PC-3 (cell line): ENCODE results near the gene CETN2. TPM values are rescaled to one million over a fixed set of nuclear protein-coding genes. Genes with fewer than 3 reads are reported as not detected.

Experiments used
- ATAC-seq: fragments of 200-7000 bp; cut with Tn5 transposase; 2 replicates; pipeline ENCODE4 v1.9.1; 2020; ENCODE audit warnings: mild to moderate bottlenecking, moderate library complexity
- BruUV-seq: library from RNA; stranded (reverse); fragments of 400-500 nt; replicated peaks from 2 replicates; lab custom pipeline; 2021; lab: Mats Ljungman, UMichigan
- CTCF ChIA-PET: fragments of 300-600 bp; sonication (Branson Sonifier 250); formaldehyde crosslinking; loops from one replicate; lab custom pipeline; 2022; ENCODE audit warnings: antibody characterized with exemption; lab: Charles Lee
- POLR2A ChIA-PET: fragments of 300-600 bp; sonication (Branson Sonifier 250); formaldehyde crosslinking; loops from one replicate; lab custom pipeline; 2022; ENCODE audit warnings: antibody characterized with exemption; ENCODE audit not compliant: unreplicated experiment; lab: Charles Lee
- DNase-seq: peaks from one replicate; pipeline ENCODE4 v3.0.0-alpha.2; 2015
- H2AFZ ChIP-seq: fragments of 300-600 bp; sonication (generic); 2 replicates; pipeline ENCODE4 v1.6.0; 2016; ENCODE audit warnings: antibody characterized with exemption, low read length
- H3F3A ChIP-seq: fragments of 300-600 bp; sonication (generic); one replicate; pipeline ENCODE4 v1.6.0; 2017; ENCODE audit warnings: antibody characterized with exemption, low read length, control low read depth, mild to moderate bottlenecking; ENCODE audit not compliant: unreplicated experiment
- H3K27ac ChIP-seq: fragments of 300-600 bp; sonication (generic); 2 replicates; pipeline ENCODE4 v1.5.1; 2016; ENCODE audit warnings: mild to moderate bottlenecking, low read length
- H3K27me3 ChIP-seq: fragments of 300-600 bp; sonication (generic); 2 replicates; pipeline ENCODE4 v1.6.1; 2016; ENCODE audit warnings: low read length, mixed read lengths
- H3K36me3 ChIP-seq: fragments of 300-600 bp; sonication (generic); 2 replicates; pipeline ENCODE4 v1.6.1; 2016; ENCODE audit warnings: low read depth, mixed run types, low read length, mixed read lengths
- H3K4me1 ChIP-seq: fragments of 300-600 bp; sonication (generic); 2 replicates; pipeline ENCODE4 v1.5.1; 2016; ENCODE audit warnings: low read length; ENCODE audit not compliant: insufficient read depth
- H3K4me2 ChIP-seq: fragments of 300-600 bp; sonication (generic); 2 replicates; pipeline ENCODE4 v1.6.0; 2016; ENCODE audit warnings: low read length
- H3K4me3 ChIP-seq: fragments of 300-600 bp; sonication (generic); 2 replicates; pipeline ENCODE4 v1.5.1; 2016; ENCODE audit warnings: mild to moderate bottlenecking, low read length, mixed read lengths
- H3K79me2 ChIP-seq: fragments of 300-600 bp; sonication (generic); 2 replicates; pipeline ENCODE4 v1.6.1; 2017; ENCODE audit warnings: low read length, mixed read lengths
- H3K9ac ChIP-seq: fragments of 300-600 bp; sonication (generic); 2 replicates; pipeline ENCODE4 v1.6.0; 2016; ENCODE audit warnings: mild to moderate bottlenecking, low read length
- H3K9me2 ChIP-seq: fragments of 300-600 bp; sonication (generic); replicated peaks from 2 replicates; pipeline ENCODE4 v1.6.1; 2016; ENCODE audit warnings: mixed run types, low read length, mixed read lengths
- H3K9me3 ChIP-seq: fragments of 300-600 bp; sonication (generic); 2 replicates; pipeline ENCODE4 v1.6.1; 2016; ENCODE audit warnings: low read length, mixed read lengths
- H4K20me1 ChIP-seq: fragments of 300-600 bp; sonication (generic); 2 replicates; pipeline ENCODE4 v1.6.1; 2016; ENCODE audit warnings: low read length, mixed read lengths
- EZH2 ChIP-seq: fragments of 300-600 bp; sonication (generic); IDR thresholded peaks from one replicate; pipeline ENCODE4 v1.6.1; 2017; ENCODE audit warnings: antibody characterized with exemption, mild to moderate bottlenecking, low read length; ENCODE audit not compliant: unreplicated experiment
- EZH2phosphoT487 ChIP-seq: fragments of 300-600 bp; sonication (generic); IDR thresholded peaks from 2 replicates; pipeline ENCODE4 v1.6.1; 2018; ENCODE audit warnings: mild to moderate bottlenecking, antibody characterized with exemption, low read length, borderline replicate concordance
- intact Hi-C: fragments of 100-400 bp; cut with micrococcal nuclease; formaldehyde crosslinking; loops from 2 replicates; pipeline ENCODE4 v1.9.0; 2023
- total RNA-seq: library from RNA; depleted of rRNA; stranded (reverse); fragments of >200 nt; gene quantifications from 2 replicates; pipeline ENCODE4 v1.2.3, GENCODE V29; 2014
- TF ChIP-seq, protein P1 (sequence below): fragments of 300-600 bp; sonication (generic); conservative IDR thresholded peaks from 2 replicates; pipeline ENCODE4 v1.5.1; 2017; ENCODE audit warnings: antibody characterized with exemption, low read depth, mild to moderate bottlenecking, low read length

The CETN2 gene
- total RNA-seq, 1 experiment from 2014 or later: 40.9 TPM

GRCh38 chrX:152871260-152871659 is 40.7 kb upstream of the CETN2 start:
- no peak overlapping the region for H3K9ac ChIP-seq
- no peaks in the 10 kb centered on the region for H3K9me2 ChIP-seq
- no peak overlapping the region for H3K27ac ChIP-seq
- no peaks in the 10 kb centered on the region for H3K79me2 ChIP-seq
- no peak overlapping the region for H3K4me2 ChIP-seq
- intact Hi-C loops: no loop called here
- no peak for DNase-seq
- BruUV-seq: no TSS peak
- POLR2A ChIA-PET: no interaction called here
- no peak for ATAC-seq
- no peaks in the 10 kb centered on the region; the same call in 1 of the 2 replicates for H3K36me3 ChIP-seq
- H3K4me3 ChIP-seq: no peak overlapping the region
- no peaks in the 10 kb centered on the region for H4K20me1 ChIP-seq
- CTCF ChIA-PET: no interaction called here
- no peaks in the 10 kb centered on the region for H3K9me3 ChIP-seq
- H2AFZ ChIP-seq: no peak overlapping the region
- H3K27me3 ChIP-seq: no peaks in the 10 kb centered on the region
- TF ChIP-seq, protein P1, sequence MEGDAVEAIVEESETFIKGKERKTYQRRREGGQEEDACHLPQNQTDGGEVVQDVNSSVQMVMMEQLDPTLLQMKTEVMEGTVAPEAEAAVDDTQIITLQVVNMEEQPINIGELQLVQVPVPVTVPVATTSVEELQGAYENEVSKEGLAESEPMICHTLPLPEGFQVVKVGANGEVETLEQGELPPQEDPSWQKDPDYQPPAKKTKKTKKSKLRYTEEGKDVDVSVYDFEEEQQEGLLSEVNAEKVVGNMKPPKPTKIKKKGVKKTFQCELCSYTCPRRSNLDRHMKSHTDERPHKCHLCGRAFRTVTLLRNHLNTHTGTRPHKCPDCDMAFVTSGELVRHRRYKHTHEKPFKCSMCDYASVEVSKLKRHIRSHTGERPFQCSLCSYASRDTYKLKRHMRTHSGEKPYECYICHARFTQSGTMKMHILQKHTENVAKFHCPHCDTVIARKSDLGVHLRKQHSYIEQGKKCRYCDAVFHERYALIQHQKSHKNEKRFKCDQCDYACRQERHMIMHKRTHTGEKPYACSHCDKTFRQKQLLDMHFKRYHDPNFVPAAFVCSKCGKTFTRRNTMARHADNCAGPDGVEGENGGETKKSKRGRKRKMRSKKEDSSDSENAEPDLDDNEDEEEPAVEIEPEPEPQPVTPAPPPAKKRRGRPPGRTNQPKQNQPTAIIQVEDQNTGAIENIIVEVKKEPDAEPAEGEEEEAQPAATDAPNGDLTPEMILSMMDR: no peak
- no peak for TF ChIP-seq EZH2phosphoT487
- no peak for TF ChIP-seq EZH2
- H3K4me1 ChIP-seq: no peaks in the 10 kb centered on the region
- no peaks in the 10 kb centered on the region for H3F3A ChIP-seq

GRCh38 chrX:152869972-152870371 is 39.4 kb upstream of the CETN2 start:
- ChIA-PET CTCF (no interaction called here), POLR2A (no interaction called here)
- H3K4me1 ChIP-seq: no peaks in the 10 kb centered on the region
- H3K27ac ChIP-seq: no peak overlapping the region
- H3K27me3 ChIP-seq: no peaks in the 10 kb centered on the region
- H3K36me3 ChIP-seq: no peaks in the 10 kb centered on the region; the same call in 1 of the 2 replicates
- no peaks in the 10 kb centered on the region for H4K20me1 ChIP-seq
- ATAC-seq: no peak
- H2AFZ ChIP-seq: no peak overlapping the region
- H3F3A ChIP-seq: no peaks in the 10 kb centered on the region
- BruUV-seq: no TSS peak
- H3K9me2 ChIP-seq: no peaks in the 10 kb centered on the region
- TF ChIP-seq EZH2: no peak
- TF ChIP-seq, protein P1: peak; percentile 48
- H3K9me3 ChIP-seq: no peaks in the 10 kb centered on the region
- peak; percentile 25 for DNase-seq
- no peaks in the 10 kb centered on the region for H3K79me2 ChIP-seq
- no peak overlapping the region for H3K4me2 ChIP-seq
- no peak overlapping the region for H3K9ac ChIP-seq
- no peak overlapping the region for H3K4me3 ChIP-seq
- intact Hi-C loops: no loop called here

DNA sequence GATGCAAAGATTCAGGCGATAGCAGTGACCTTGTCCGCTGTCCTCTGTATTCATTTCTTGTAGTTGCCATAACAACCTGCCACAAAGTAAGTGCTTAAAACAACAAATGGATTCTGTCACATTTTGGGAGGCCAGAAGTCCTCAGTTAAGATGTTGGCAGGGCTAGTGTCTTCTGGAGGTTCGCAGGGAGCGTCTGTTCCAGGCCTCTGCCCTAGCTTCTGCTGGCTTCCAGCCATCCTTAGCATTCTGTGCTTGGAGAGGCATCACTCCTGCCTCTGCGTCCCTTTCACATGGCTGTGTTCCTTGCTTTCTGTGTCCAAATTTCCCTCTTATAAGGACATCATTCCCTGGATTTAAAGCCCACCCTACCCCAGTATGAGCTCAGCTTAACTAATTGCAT is 35.8 kb upstream of the CETN2 start:
- Histone ChIP-seq H3K4me3 (no peak overlapping the region), H3K4me2 (no peak overlapping the region), H3K27ac (no peak overlapping the region), H3K27me3 (no peaks in the 10 kb centered on the region), H3K4me1 (0 out of 2 replicates have a peak, but pooled peaks cover 2% of the 10 kb centered on the region), H3K9me3 (no peaks in the 10 kb centered on the region), H4K20me1 (no peaks in the 10 kb centered on the region), H3F3A (no peaks in the 10 kb centered on the region), H2AFZ (no peak overlapping the region), H3K9me2 (no peaks in the 10 kb centered on the region), H3K36me3 (peaks cover 5% of the 10 kb centered on the region; the same call in 1 of the 2 replicates), H3K79me2 (no peaks in the 10 kb centered on the region), H3K9ac (no peak overlapping the region)
- ChIA-PET POLR2A (no interaction called here), CTCF (no interaction called here)
- intact Hi-C loops: no loop called here
- no TSS peak for BruUV-seq
- TF ChIP-seq EZH2phosphoT487: no peak
- TF ChIP-seq EZH2: no peak
- TF ChIP-seq, protein P1: no peak
- DNase-seq: no peak
- ATAC-seq: no peak
